ENCODE results near the gene DBX2. TPM values are rescaled to one million over a fixed set of nuclear protein-coding genes. Genes with fewer than 3 reads are reported as not detected.
"Not testable (repeated sequence)": the region's sequence is repeated elsewhere in the genome, so short reads cannot be mapped to it uniquely, and the experiment has no call there.

The DBX2 gene
- total RNA-seq: not detected in 2 replicates

DNA sequence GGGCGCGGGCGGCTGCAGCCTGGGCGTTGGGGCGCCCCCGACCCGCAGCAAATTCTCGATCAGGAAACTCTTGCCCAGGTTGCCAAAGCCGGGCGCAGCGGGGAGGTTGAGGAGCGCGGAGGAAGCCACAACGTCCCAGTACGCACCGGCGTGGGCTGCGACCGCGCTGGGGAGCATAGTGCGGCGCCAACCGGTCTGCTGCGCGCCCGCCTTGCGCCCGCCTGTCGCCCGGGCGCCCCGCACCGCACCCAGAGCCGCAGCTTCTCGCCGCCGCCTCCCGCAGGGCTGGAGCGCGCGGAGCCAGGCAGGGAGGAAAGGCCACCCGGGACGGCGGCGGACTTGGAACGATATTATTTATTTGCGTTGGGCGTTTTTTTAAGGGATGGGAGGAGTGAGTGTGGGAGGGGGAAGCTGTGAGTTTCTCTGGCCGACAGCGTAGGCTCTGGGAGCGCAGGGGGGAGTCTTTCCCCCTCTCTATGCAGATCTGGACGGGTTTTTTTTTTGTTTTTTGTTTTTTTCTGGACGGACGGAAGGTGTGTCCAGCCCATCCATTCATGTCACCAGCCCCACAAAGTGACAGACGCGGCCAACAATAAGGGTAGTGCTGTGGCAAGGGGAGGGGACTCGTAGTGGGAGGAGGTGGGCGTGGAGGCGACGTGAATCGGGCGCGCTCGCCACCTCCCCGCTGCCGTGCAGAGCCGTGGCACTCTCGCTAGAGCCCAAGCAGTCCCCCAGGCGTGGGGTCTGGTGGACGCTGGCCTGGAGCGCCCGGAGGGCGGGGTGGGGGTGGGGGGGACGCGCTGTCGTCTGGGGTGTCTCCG lies at the start of gene DBX2:
Gene DBX2 (minus strand): TSS at position 349 of the 821 bp plus-strand sequence. CDS start 172 bp downstream, at position 177.
- Histone ChIP-seq H3K4me3 (ENCODE audit: low read depth, low read length) (peak within 1 kb of the TSS; percentile 0), H3K27me3 (ENCODE audit: control insufficient read depth, insufficient read depth, low read length) (peaks cover 15% of the 10 kb centered on the region), H3K36me3 (ENCODE audit: control insufficient read depth, insufficient read depth, low read length) (no peaks in the 10 kb centered on the region)
- no peak for FAIRE-seq
- TF ChIP-seq, protein P1, sequence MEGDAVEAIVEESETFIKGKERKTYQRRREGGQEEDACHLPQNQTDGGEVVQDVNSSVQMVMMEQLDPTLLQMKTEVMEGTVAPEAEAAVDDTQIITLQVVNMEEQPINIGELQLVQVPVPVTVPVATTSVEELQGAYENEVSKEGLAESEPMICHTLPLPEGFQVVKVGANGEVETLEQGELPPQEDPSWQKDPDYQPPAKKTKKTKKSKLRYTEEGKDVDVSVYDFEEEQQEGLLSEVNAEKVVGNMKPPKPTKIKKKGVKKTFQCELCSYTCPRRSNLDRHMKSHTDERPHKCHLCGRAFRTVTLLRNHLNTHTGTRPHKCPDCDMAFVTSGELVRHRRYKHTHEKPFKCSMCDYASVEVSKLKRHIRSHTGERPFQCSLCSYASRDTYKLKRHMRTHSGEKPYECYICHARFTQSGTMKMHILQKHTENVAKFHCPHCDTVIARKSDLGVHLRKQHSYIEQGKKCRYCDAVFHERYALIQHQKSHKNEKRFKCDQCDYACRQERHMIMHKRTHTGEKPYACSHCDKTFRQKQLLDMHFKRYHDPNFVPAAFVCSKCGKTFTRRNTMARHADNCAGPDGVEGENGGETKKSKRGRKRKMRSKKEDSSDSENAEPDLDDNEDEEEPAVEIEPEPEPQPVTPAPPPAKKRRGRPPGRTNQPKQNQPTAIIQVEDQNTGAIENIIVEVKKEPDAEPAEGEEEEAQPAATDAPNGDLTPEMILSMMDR (IDR thresholded peaks at IDR 0.05; ENCODE audit: insufficient read depth, low read length, severe bottlenecking): no peak
- no peak for DNase-seq (ENCODE audit: low read depth)

DNA sequence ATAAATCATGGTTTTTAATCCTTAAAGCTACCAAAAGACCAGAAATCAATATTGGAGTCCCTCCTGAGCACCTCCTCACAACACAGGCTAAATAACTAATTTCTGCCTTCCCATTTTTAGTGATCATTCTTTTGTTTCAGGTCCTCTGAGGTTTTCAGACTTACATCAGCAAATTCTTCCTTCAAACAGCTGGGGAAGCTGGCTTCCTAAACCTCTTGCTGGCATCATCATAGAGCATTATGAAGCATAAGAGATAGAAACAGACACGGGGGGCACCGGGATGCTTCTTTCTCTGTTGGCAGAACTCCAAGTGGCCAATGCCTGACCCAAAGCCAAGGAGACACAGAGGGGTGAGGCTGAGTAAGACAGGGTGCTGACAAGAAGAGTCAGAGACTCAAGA lies 47.9 kb upstream of the DBX2 start:
- Histone ChIP-seq H3K27me3 (ENCODE audit: control insufficient read depth, insufficient read depth, low read length) (peaks cover 2% of the 10 kb centered on the region), H3K4me3 (ENCODE audit: low read depth, low read length) (no peak overlapping the region), H3K36me3 (ENCODE audit: control insufficient read depth, insufficient read depth, low read length) (no peaks in the 10 kb centered on the region)
- FAIRE-seq: no peak
- DNase-seq (ENCODE audit: low read depth): no peak
- TF ChIP-seq, protein P1 (IDR thresholded peaks at IDR 0.05; ENCODE audit: insufficient read depth, low read length, severe bottlenecking): no peak

DNA sequence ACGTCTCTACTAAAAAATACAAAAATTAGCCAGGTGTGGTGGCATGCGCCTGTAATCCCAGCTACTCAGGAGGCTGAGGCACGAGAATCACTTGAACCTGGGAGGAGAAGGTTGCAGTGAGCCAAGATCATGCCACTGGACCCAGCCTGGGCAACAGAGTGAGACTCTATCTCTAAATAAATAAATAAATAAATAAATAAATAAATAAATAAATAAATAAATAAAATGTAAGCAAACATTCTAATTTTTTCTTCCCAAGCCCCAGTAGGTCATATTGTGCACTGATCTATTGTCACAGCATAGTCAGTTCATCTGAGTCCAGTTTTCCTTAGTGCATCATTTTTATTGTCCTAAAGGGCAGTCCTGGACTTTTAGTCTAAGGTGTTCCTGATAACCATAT lies 44.5 kb upstream of the DBX2 start:
- H3K27me3 ChIP-seq (ENCODE audit: control insufficient read depth, insufficient read depth, low read length); DNase-seq (ENCODE audit: low read depth); H3K36me3 ChIP-seq (ENCODE audit: control insufficient read depth, insufficient read depth, low read length); FAIRE-seq; H3K4me3 ChIP-seq (ENCODE audit: low read depth, low read length): not testable (repeated sequence)

DNA sequence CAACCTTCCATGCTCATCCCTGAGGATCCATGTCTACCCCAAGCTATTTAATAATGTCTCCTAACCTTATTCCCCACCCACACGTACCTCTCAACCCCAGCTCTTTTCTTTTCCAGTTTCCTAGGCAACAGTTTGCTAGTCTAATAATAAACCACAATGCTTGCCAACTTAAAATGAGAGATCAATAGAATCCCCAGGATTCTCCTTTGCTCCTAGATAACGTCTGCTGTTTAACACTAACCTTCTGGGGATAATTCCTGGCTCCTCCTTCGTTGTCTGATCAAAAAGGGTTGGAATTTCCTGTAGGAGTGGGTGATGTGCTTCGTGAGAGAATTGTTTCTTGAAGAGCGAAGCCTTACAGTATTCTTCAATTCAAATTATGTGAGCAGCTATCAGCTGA lies 42.2 kb upstream of the DBX2 start:
- no peak overlapping the region for H3K4me3 ChIP-seq (ENCODE audit: low read depth, low read length)
- TF ChIP-seq, protein P1 (IDR thresholded peaks at IDR 0.05; ENCODE audit: insufficient read depth, low read length, severe bottlenecking): no peak
- no peaks in the 10 kb centered on the region for H3K36me3 ChIP-seq (ENCODE audit: control insufficient read depth, insufficient read depth, low read length)
- FAIRE-seq (no peak), DNase-seq (ENCODE audit: low read depth) (no peak)
- H3K27me3 ChIP-seq (ENCODE audit: control insufficient read depth, insufficient read depth, low read length): no peaks in the 10 kb centered on the region

DNA sequence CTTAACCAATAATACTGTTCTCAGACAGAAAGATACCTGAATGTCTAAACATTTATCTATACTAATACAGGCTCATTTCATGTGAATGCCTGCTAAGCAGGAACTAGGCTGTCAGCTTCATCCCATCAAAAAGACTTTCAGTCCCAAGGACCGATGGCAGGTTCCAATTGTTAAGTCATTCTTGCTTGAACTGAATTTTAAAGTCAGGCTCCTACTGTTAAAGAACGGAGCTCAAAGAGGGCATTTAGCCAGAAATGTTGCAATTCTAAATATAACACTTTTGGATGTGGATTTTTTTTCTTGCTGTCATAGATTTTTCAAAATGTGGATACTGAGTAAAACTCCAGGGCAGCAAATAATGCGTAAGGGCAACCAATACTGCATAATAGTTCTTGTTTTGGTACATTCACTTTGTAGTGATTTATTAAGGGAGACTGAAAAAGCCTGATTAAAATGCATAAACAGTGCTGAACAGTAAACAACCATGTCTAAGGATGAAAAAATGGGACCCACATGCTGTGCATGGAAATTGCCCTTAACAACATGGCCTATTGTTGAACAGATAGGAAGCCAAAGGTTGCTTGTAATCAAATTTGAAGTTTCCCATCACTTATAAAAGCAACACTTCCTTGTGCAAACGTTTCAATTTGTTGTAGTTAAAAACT lies 38.6 kb upstream of the DBX2 start:
- no peak for FAIRE-seq

DNA sequence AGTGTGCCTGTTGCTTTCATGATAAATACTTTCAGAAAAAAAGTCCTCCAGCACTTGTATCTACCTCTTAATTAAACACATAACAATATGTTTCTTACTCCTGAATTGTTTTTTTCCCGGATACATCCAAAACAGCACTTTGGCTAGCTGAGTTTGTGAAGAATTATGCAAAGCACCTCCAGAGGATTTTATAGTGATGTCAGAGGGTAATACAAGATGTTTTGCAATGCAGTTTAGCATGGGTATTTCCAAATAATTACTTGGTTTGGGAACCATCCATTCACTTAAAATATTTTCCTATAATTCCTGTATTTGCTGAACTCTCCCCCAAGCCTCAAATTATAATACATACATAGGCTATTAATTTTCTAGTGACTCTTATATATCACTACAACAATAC lies 37.7 kb upstream of the DBX2 start:
- DNase-seq (ENCODE audit: low read depth) (no peak), FAIRE-seq (no peak)
- TF ChIP-seq, protein P1 (IDR thresholded peaks at IDR 0.05; ENCODE audit: insufficient read depth, low read length, severe bottlenecking): no peak
- Histone ChIP-seq H3K4me3 (ENCODE audit: low read depth, low read length) (no peak overlapping the region), H3K27me3 (ENCODE audit: control insufficient read depth, insufficient read depth, low read length) (no peaks in the 10 kb centered on the region), H3K36me3 (ENCODE audit: control insufficient read depth, insufficient read depth, low read length) (no peaks in the 10 kb centered on the region)

More for the DNA sequence above, 38.6 kb upstream of the DBX2 start:
- DNase-seq (ENCODE audit: low read depth): no peak
- no peaks in the 10 kb centered on the region for H3K27me3 ChIP-seq (ENCODE audit: control insufficient read depth, insufficient read depth, low read length)
- H3K4me3 ChIP-seq (ENCODE audit: low read depth, low read length): no peak overlapping the region
- TF ChIP-seq, protein P1 (IDR thresholded peaks at IDR 0.05; ENCODE audit: insufficient read depth, low read length, severe bottlenecking): no peak
- no peaks in the 10 kb centered on the region for H3K36me3 ChIP-seq (ENCODE audit: control insufficient read depth, insufficient read depth, low read length)

DNA sequence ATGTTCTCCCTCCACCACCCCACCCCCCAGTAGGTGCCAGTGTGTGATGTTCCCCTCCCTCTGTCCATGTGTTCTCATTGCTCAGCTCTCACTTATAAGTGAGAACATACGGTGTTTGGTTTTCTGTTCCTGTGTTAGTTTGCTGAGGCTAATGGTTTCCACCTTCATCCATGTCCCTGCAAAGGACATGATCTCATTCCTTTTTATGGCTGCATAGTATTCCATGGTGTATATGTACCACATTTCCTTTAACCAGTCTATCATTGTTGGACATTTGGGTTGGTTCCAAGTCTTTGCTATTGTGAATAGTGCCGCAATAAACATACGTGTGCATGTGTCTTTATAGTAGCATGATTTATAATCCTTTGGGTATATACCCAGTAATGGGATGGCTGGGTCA lies 33.3 kb upstream of the DBX2 start:
- H3K4me3 ChIP-seq (ENCODE audit: low read depth, low read length); H3K27me3 ChIP-seq (ENCODE audit: control insufficient read depth, insufficient read depth, low read length); FAIRE-seq; DNase-seq (ENCODE audit: low read depth); H3K36me3 ChIP-seq (ENCODE audit: control insufficient read depth, insufficient read depth, low read length): not testable (repeated sequence)
